ENCODE results near the gene FLNB. TPM values are rescaled to one million over a fixed set of nuclear protein-coding genes. Genes with fewer than 3 reads are reported as not detected.

Gene FLNB
- total and polyA plus RNA-seq, 2 of the 8 experiments (the other 6 are each of a cell fraction or from before 2014, with no cell fraction given) = 72.3 to 118 TPM

DNA sequence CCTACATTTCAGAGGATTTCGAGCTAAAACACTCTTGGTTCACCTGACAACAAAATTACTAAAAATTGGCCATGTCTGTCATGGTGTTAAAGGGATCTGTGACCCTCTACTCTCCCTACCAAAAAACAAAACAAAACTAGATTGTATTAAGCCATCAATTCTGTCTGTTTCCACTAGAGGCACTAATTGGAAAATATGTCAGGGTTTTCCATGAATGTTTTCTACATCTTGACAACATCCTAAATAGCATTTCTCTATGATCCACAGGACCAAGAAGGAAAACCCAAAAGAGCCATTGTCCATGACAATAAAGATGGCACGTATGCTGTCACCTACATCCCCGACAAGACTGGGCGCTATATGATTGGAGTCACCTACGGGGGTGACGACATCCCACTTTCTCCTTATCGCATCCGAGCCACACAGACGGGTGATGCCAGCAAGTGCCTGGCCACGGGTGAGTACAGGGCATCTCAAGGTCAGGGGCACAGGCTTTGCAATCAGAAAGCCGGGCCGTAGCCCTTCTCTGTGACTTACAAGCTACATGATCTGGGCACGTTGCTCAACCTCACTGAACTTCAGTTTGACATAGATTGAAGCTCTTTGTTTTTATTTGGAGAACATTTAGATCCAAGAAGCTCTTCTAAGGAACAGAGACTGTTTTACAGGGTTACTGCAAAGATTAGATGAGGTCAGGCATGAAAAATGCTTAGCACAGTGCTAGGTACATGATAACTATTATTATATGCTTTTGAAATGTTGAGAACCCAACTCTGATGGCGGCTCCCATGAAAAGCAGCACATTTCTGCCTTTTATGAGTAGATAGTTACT, 127.7 kb downstream of the FLNB start:
- Histone ChIP-seq H4K8ac (ENCODE audit: extremely low read depth, insufficient read depth, low read length) (no peak overlapping the region), H2BK20ac (ENCODE audit: low read length) (no peak overlapping the region), H3K4me1 (replicated peaks in 1 of 4; ENCODE audit: control insufficient read depth in 3 of 4, insufficient read depth in 4 of 4, low read length in 3 of 4) (no peaks in the 10 kb centered on the region), H3K27ac (ENCODE audit: low read depth, low read length) (no peak overlapping the region), H3K4me2 (ENCODE audit: insufficient read depth in 1 of 2, low read depth in 2 of 2, low read length in 2 of 2) (no peak overlapping the region), H3K4ac (replicated peaks; ENCODE audit: insufficient read length, low read depth, low read length) (no peak overlapping the region), H2AK5ac (ENCODE audit: low read depth, low read length) (no peak overlapping the region), H3K36me3 (ENCODE audit: control insufficient read depth in 2 of 4, insufficient read depth in 4 of 4, low read length in 3 of 4) (peaks cover 13 to 69% (median 54%) of the 10 kb centered on the region in 4 experiments; a peak in 7 of 8 replicates), H3K9ac (replicated peaks in 1 of 4; ENCODE audit: extremely low read depth in 1 of 4, low read depth in 3 of 4, low read length in 3 of 4) (no peak overlapping the region), H4K5ac (ENCODE audit: insufficient read length, low read depth, low read length) (no peak overlapping the region), H3K14ac (ENCODE audit: insufficient read length) (no peak overlapping the region), H3K27me3 (replicated peaks in 1 of 4; ENCODE audit: control insufficient read depth in 3 of 4, extremely low read depth in 1 of 4, insufficient read depth in 3 of 4, low read length in 3 of 4) (no peaks in the 10 kb centered on the region), H3K56ac (replicated peaks; ENCODE audit: insufficient read length, low read depth, low read length) (no peak overlapping the region), H2BK12ac (ENCODE audit: low read depth, low read length) (no peak overlapping the region), H3K18ac (ENCODE audit: extremely low read depth, low read length) (no peak overlapping the region), H2BK5ac (ENCODE audit: low read depth, low read length) (no peak overlapping the region), H3K79me2 (ENCODE audit: control insufficient read depth in 1 of 2, insufficient read depth in 2 of 2, low read length in 2 of 2) (no peaks in the 10 kb centered on the region), H4K91ac (replicated peaks; ENCODE audit: insufficient read length, low read length) (no peak overlapping the region), H2AFZ (ENCODE audit: low read length) (no peak overlapping the region), H2BK15ac (ENCODE audit: low read length) (no peak overlapping the region), H2BK120ac (replicated peaks; ENCODE audit: low read depth, low read length) (no peak overlapping the region), H3K79me1 (ENCODE audit: low read depth, low read length) (no peaks in the 10 kb centered on the region; the same call in 1 of the 2 replicates), H4K20me1 (replicated peaks in 1 of 2; ENCODE audit: control insufficient read depth in 1 of 2, insufficient read depth in 2 of 2, low read length in 2 of 2) (peaks cover 0 to 4% of the 10 kb centered on the region in 2 experiments), H3K23me2 (ENCODE audit: low read depth, low read length) (peaks cover 2% of the 10 kb centered on the region; the same call in 1 of the 2 replicates), H3K23ac (ENCODE audit: insufficient read length) (no peak overlapping the region), H3K4me3 (ENCODE audit: extremely low read depth in 1 of 4, insufficient read depth in 2 of 4, low read depth in 3 of 4, low read length in 4 of 4) (no peak overlapping the region), H3K9me3 (ENCODE audit: insufficient read depth in 2 of 2, low read depth in 1 of 2, low read length in 1 of 2) (no peaks in the 10 kb centered on the region)
- ChIA-PET CTCF (ENCODE audit: partially characterized antibody) (interaction anchor here (0.6 to 3.1 kb wide), 21 partner anchors 9 to 311 kb away, joined by 3 to 14 read pairs (median 3); partner anchors contain the start of gene FLNB), POLR2A (ENCODE audit: partially characterized antibody) (interaction anchor here (0.6 to 1.2 kb wide), 3 partner anchors 11 to 67 kb away, joined by 3 to 4 read pairs (median 3); no protein-coding TSS in a partner anchor)
- 92% methylated on average over 14 of the region's 14 CpGs; no CpG with 5 or more reads in 1 of the 2 experiments for WGBS, 2 experiments (ENCODE audit: extremely low coverage in 1 of 2, insufficient coverage in 1 of 2, insufficient read length in 1 of 2, insufficient replicate concordance in 2 of 2, low coverage in 1 of 2, low lambda C conversion rate in 2 of 2, missing lambda C conversion rate in 1 of 2)
- DNase-seq (ENCODE audit: low read depth in 1 of 2, low spot score in 2 of 2) = no peak
- no peak for FAIRE-seq
- TF ChIP-seq RBBP5 (IDR thresholded peaks at IDR 0.05; ENCODE audit: borderline replicate concordance, low read depth, low read length) (no peak), MAFK (IDR thresholded peaks at IDR 0.05; ENCODE audit: low read depth, low read length) (no peak), SIX5 (IDR thresholded peaks at IDR 0.05; ENCODE audit: low read depth, low read length) (no peak), SRF (IDR thresholded peaks at IDR 0.05; ENCODE audit: low read depth, low read length) (no peak), POU5F1 (IDR thresholded peaks at IDR 0.05; ENCODE audit: low read depth, low read length) (no peak), BACH1 (IDR thresholded peaks at IDR 0.05; ENCODE audit: low read length) (no peak), RFX5 (IDR thresholded peaks at IDR 0.05; ENCODE audit: borderline replicate concordance, low read depth, low read length) (no peak), PHF8 (conservative IDR thresholded peaks at IDR 0.05; ENCODE audit: low read depth, low read length) (no peak)
- TF ChIP-seq, protein P1, sequence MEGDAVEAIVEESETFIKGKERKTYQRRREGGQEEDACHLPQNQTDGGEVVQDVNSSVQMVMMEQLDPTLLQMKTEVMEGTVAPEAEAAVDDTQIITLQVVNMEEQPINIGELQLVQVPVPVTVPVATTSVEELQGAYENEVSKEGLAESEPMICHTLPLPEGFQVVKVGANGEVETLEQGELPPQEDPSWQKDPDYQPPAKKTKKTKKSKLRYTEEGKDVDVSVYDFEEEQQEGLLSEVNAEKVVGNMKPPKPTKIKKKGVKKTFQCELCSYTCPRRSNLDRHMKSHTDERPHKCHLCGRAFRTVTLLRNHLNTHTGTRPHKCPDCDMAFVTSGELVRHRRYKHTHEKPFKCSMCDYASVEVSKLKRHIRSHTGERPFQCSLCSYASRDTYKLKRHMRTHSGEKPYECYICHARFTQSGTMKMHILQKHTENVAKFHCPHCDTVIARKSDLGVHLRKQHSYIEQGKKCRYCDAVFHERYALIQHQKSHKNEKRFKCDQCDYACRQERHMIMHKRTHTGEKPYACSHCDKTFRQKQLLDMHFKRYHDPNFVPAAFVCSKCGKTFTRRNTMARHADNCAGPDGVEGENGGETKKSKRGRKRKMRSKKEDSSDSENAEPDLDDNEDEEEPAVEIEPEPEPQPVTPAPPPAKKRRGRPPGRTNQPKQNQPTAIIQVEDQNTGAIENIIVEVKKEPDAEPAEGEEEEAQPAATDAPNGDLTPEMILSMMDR (IDR thresholded peaks at IDR 0.05; ENCODE audit: control extremely low read depth in 1 of 3, insufficient read depth in 1 of 3, low read depth in 1 of 3, low read length in 3 of 3) = no peak
